Femur (tissue), 1 donor: ENCODE measurements around the gene NOTUM.
A peak's percentile ranks its signal among the peaks of the same experiment; 100 is the strongest.

Experiments
- DNase-seq: peaks from one replicate; pipeline ENCODE4 v3.0.0-alpha.2; 2017

The NOTUM gene

DNA sequence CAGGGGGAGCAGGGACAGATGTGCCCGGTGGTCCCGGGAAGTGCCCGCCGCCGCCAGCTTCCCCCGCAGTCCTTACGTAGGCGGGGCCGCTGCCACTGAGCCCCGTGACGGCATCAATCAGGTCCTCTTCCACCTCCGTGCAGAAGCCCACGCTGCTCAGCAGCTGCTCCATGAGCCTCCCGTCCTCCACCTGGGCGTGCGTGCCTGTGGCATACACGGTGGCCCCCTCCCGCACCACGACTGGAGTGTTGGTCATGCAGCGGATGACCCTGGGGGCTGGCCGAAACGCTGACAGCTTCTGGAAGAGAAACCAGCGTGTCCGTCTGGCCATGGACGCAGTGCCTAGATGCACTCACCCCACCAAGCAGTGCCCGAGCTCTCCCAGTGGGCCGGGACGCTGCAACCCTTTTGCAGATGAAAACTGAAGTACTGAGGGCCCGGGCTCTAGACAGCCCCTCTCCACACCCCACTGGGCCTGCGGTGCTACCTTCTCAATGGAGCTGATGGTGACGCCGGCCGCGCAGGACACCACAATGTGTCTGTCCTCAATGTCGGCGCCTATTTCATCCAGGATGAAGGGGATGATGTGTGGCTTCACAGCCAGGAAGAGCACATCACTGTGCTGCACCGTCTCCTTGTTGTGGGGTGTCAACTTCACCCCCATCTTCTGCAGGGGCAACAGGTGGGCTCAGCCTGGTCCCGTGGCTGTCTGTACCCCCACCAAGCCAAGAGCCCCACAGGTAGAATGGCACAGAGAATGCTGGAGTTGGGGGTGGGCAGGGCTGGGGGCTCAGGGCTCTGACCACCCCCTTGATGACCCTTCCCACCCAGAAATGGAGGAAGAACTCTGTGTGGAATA, 25.9 kb downstream of the NOTUM start:
- DNase-seq: peak; percentile 24

GRCh38 chr17:81934098-81934757, 26.8 kb downstream of the NOTUM start:
- no peak for DNase-seq

DNA sequence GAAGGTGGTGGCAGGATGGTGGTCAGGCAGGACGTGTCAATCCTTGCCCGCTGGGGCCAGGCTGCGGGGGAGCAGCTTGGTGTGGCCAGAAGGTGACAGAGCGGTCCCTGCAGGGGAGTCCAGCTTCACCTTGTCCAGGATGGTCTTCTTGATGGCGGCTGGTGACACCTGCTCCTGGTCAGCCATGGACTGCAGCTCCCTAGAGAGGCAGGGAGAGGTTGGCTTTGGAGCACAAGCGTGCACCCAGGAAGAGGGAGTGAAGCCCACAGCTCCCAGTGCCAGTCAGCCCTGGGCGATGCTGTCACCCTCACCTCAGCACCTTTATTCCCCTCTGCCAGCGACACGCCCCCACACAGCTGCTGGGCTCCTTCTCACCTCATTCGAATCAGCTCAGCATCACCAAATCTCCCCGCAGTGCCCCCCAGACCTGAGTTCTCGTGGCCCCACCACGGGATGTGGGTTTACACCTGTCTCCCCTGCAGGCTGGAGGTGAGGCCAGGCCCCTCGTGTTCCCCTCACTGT, 27.7 kb downstream of the NOTUM start:
- DNase-seq: no peak

GRCh38 chr17:81932333-81932983, 28.5 kb downstream of the NOTUM start:
- DNase-seq: no peak

- DNase-seq: no peak
Measured at GRCh38 chr17:81931557-81932332, 29.2 kb downstream of the NOTUM start.

DNA sequence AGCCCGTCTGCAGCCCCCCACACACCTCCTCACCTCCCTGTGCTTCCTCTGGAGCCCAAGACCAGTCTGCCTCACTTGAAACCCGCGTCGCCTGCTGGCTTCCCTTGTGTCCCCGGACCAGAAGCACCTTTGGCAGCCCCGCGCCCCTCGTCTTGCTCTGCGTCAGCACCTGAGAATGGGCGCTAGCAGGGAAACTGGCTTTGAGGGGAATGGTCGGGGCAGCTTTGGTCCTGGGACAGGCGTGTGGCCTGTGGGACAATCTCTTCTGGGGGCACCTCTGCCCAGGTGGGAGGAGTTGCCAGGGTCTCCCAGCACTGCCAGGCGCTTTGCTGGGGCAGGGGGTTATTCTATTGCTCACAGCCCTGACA, 29.8 kb downstream of the NOTUM start:
- DNase-seq: no peak

- no peak for DNase-seq
Measured at GRCh38 chr17:81930142-81931125, 30.6 kb downstream of the NOTUM start.

- DNase-seq: no peak
Measured at GRCh38 chr17:81929253-81930141, 31.5 kb downstream of the NOTUM start.

DNA sequence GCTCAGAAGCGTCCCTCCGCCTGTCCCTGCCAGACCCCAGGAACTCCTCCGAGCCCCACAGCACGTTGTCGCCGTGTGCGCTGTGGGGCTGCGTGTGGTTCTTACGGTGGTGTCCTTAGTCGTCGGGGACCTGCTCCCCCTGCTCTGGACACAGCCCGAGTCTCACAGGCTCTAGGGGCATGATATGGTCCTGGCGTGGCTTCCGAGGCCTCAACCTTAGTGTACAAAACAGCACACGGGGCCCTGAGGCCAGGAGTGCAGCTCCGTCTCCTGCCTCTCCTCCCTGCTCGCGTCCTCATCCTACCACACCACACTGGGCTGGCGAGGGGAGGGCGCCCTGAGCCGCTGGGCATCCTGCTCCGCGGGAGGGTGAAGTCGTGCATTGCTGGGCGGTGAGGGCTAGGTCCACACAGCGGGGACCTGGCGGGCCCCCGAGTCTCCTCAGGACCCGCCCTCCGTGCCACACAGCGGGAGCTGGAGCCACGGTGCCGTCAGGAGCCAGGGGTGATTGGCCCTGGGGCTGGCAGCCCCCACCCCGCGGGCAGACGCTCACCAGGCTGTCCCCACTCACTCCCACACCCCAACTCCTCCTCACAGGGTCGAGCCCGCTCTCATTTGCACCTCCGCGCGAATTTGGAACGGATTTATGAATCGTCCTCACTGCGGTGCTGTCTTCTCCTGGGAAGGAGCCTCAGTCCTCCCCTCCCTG, 32.3 kb downstream of the NOTUM start:
- no peak for DNase-seq

GRCh38 chr17:81927653-81928543, 33.1 kb downstream of the NOTUM start, which contains the start of gene MAFG:
MAFG (minus strand) TSS chr17:81927735; CDS start chr17:81923185, 4,550 bp downstream.
- peak; percentile 97 for DNase-seq

- no peak for DNase-seq
Measured at GRCh38 chr17:81927152-81927652, 33.8 kb downstream of the NOTUM start.

- peak; percentile 84 for DNase-seq
Measured at GRCh38 chr17:81926451-81927151, 34.4 kb downstream of the NOTUM start.

DNA sequence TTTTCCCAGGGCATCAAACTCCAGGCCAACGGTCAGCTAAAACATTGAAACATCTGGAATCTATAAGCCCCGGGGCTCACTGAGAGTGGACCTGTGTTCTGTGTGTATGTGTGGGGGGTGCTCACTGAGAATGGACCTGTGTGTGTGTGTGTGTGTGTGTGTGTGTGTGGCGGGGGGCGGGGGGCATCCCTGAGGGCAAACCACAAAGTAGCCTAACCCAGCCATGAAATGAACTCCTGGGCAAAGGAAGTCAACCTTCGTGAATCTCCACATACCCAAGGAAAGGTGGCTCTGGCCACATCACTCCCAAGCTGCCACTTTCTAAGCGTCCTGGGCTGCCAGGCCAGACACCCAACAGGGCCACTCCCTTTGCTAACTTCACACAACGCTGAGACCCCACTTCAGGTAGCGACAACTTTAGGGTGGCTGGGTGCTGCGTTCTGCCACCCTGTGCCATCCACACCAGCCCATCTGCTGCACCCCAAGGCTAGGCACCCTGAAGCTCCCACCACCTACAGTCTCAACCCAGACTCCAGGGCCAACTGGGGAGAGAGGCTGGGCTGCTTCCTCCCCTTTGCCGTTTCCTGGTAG, 35.0 kb downstream of the NOTUM start:
- no peak for DNase-seq

- no peak for DNase-seq
Measured at GRCh38 chr17:81924557-81925532, 36.1 kb downstream of the NOTUM start.

- DNase-seq: peak; percentile 83
Measured at GRCh38 chr17:81923302-81924260, 37.4 kb downstream of the NOTUM start.
